GM18867 (cell line): Measurements from ENCODE around the gene ZKSCAN4.
A peak's percentile ranks its signal among the peaks of the same experiment; 100 is the strongest.

Source experiments
- ATAC-seq: cut with Tn5 transposase; IDR thresholded peaks from one replicate; pipeline ENCODE4 v1.9.1; 2021; ENCODE audit warnings: mild to moderate bottlenecking, moderate library complexity; ENCODE audit not compliant: unreplicated experiment

The ZKSCAN4 gene

DNA sequence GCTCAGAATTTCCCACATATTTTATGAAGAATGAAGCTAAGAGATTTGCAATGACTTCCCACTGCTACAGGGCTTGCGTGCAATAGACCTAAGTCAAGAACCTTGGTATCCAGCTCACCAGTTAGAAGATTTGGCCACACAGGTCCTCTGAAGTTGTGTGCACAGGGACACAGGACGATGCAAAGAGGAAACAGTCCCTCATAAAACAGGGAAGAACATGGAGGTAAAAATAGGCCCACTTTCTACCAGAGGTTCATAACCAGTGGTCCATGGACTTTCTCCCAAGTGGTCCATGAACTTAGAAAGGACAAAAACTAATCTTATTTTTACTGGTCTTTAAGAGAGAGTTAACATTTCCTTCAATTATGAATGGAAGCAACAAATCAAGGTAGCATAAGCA lies 1.3 kb downstream of the ZKSCAN4 start:
- ATAC-seq = no peak

DNA sequence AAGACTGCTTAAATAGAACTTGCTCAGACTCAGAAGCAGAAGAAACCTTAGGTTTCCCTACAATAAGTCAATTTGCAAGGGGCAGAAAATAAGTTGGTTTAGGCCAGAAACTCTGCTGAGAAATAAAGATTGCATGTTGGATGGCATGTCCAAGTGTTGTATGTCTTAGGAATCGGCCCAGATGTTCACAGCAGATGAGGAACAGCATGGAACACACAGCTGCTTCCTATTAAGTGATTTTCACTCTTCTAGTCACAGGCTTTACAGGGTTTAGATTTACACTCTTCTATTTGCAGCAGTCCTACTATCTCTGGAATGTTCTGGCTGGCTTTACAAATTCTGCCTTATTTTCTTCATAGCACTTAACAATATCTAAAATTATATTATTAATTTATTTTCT lies 3.2 kb downstream of the ZKSCAN4 start:
- ATAC-seq = no peak

DNA sequence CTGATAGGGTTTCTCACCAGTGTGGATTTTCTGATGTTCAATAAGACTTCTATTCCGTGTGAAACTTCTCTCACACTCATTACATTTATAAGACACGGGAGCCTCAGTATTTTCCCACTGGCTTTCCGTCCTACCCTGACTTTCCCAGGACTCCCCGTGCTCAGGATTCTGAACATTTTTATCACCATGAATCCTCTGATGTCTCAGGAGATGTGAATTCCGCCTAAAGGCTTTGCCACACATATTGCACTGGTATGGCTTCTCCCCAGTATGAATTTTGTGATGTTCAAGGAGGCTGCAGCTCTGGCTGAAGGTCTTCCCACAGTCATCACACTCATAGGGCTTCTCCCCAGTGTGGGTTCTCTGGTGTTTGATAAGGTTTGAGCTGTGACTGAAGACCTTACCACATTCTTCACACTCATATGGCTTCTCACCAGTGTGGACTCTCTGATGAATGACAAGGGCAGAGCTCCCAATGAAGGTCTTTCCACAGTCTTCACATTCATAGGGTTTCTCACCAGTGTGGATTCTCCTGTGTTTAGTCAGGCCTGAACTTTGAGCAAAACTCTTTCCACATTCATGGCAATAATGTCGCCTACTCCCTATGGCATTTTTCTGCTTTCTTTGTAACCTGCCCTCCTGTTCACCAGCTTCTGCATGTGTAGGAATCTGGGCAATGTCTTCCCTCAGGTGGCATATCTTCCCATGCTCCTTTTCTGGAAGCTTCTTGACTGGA lies 6.7 kb downstream of the ZKSCAN4 start:
- no peak for ATAC-seq

DNA sequence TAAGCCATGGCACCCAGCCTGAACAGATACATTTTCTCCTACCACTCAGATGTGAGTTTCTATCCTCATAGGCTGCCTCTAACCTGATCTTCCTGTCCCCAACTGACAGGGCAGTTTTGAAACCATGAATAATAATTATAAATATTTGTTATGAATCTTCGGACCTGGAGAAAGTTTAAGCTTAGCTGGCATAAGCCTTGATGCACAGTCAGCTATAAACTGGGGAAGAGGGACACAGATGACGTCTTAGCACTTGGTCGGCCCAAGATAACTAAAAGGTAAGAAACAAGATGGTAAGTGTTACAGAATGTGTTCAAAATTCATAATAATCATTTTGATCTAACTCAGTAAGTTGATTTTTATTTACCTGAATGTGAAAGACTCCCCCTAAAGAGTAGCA lies 8.1 kb downstream of the ZKSCAN4 start:
- no peak for ATAC-seq

DNA sequence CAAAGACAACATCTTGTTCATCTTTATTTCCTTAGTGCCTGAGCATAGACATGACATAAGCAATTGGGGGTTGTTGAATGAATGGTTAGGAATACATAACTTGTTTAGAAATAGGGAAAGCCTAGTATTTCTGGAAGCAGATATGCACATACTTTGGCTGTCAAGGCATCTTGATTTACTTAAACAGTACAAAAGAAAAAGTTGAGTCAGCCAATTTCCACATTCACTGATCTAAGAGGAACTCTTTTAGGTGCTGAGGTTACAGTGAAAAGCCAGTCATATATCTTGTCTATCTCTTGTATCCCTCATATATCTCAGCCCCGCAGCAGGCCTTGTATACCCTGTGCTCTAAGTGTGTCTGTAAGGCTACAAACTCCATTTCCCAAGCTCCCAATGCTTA lies 11.6 kb downstream of the ZKSCAN4 start:
- no peak for ATAC-seq

DNA sequence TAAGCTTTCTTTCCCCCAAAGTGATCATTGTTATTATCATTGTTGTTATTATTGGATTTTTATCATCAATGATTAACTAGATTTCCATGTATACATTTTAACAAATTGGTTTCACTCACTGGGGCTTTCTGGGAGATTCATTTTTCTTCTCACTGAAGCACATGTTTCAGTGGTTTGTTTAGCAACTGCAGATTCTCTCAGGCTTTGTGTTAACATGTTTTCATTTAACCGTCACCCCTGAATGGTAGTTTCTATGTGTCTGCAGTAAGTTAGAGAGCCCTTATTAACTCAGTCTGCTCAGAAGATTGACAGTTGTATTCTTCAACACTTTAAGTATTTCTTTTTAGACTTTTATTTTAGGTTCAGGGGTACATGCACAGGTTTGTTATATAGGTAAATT lies 12.4 kb downstream of the ZKSCAN4 start:
- ATAC-seq = no peak

DNA sequence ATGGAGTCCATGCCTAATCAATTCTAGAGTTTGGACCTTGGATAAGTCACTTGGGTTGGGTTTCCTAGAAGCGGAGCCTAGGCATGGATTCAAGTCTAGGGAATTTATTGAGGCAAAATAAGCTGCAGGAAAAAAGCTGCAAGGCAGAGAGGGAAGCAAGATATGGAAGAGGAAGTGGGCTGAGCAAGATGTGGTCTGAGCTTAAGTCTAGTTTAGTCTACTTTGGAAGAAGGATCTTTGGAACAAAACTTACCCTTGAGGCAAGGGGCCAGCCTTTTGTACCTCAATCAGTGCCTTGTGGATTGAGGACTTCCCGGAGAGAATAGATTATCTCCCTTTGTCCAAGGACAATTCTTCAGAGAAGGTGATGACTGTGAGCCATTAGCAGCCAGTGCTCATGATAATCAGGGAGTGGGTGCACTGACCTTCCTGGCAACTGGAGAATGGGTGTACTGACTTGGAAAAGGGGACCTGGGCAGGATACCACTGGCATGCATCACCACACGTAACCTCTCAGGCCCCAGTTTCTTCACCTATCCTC lies 16.1 kb downstream of the ZKSCAN4 start:
- no peak for ATAC-seq

DNA sequence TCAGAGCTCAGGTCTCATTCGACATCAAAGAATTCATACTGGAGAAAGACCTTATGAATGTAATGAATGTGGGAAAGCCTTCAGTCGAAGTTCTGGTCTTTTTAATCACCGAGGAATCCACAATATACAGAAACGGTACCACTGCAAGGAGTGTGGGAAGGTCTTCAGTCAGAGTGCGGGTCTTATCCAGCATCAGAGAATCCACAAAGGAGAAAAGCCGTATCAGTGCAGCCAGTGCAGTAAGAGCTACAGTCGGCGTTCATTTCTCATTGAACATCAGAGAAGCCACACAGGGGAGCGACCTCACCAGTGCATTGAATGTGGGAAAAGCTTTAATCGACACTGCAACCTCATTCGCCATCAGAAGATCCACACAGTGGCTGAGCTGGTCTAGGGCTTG lies 19.3 kb downstream of the ZKSCAN4 start:
- ATAC-seq = no peak

DNA sequence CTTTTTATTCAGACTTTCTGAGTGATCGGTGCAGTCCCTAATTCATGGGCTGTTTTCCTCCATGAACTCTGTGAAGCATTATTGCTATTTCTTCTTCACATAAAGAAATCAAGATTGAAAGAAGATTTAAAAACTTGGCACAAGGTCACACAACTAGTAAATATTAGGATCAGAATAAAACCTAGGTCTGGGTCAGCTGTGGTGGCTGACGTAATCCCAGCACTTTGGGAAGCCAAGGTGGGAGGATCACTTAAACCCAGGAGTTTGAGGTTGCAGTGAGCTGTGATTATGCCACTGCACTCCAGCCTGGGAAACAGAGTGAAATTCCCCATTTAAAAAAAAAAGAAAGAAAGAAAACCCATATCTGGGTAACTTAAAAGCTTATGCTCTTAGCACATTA lies 25.6 kb downstream of the ZKSCAN4 start:
- no peak for ATAC-seq

DNA sequence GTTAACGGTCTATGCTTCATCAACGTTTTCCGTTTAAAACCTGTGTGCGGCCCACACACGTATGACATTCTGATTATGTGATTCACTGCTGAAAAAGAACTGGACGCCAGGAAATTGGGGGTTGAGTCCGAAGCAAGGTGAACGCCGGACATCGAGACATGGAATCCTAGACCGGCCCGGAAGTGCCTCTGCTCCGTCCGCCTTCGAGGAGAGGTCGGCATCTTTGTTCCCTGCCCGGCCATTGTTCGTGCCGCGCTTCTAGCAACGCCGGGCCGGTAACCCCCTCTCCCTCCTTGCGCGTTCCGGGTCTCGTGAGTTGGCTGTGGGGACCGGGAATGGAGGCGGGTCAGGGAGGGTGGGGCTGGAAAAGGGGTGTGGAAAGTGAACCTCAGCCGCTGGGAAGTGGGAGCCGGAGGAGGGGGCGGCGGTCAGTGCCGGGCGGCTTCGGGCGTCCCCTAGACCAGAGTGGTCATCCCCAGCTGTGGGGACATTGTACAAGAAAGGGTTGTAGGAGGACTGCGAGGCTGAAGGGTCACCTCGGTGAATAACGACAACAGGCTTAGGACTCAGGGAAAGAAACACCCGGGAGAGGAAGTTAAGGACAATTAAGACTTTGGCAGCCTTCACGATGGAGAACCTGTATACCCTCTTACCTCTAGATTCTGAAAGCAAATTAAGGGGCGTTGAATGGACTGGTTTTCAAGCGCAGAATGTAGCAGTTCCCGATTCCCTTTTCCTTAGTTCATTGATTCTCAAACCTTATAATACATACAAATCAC lies 26.8 kb downstream of the ZKSCAN4 start, which contains the start of gene ZSCAN9:
TSS of gene ZSCAN9 (plus strand) at position 220 of the 779 bp plus-strand sequence. CDS start 1,810 bp downstream, outside the sequence.
- ATAC-seq = peak; percentile 93

DNA sequence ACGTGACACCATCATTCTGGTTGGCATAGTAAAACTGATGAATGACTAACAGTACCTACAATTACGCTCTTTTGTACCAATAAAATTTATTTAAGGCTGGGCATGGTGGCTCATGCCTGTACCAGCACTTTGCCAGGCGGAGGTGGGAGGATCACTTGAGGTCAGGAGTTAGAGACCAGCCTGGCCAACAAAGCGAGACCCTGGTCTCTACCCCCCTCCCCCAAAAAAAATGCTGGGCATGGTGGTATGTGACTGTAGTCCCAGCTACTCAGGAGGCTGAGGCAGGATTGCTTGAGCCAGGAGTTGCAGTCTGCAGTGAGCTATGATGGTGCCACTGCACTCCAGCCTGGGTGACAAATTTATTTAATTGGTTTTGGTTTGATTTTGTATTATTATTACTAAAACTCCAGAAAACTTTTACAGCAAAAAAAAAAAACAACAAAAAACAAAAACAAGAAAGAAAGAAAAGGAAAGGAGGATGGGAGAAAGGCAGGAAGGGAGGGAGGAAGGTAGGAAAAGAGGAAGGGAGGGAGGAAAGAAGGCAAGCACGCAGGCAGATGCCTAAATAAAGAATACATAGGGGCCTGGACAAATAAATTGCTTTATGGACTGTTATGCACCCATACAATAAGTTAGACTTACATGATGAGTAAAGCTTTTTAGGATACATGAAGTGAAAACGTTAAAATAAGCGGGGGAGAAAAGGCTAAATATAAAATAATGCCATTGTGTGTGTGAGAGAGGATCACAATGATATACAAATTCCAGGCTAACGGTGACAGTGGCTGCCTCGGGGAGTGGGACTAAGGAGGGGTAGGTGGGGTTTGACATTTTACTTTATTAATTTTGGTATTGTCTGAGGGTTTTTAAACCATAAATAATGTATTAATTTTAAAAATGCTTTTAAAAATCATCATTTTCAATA lies 27.7 kb downstream of the ZKSCAN4 start:
- ATAC-seq = no peak

DNA sequence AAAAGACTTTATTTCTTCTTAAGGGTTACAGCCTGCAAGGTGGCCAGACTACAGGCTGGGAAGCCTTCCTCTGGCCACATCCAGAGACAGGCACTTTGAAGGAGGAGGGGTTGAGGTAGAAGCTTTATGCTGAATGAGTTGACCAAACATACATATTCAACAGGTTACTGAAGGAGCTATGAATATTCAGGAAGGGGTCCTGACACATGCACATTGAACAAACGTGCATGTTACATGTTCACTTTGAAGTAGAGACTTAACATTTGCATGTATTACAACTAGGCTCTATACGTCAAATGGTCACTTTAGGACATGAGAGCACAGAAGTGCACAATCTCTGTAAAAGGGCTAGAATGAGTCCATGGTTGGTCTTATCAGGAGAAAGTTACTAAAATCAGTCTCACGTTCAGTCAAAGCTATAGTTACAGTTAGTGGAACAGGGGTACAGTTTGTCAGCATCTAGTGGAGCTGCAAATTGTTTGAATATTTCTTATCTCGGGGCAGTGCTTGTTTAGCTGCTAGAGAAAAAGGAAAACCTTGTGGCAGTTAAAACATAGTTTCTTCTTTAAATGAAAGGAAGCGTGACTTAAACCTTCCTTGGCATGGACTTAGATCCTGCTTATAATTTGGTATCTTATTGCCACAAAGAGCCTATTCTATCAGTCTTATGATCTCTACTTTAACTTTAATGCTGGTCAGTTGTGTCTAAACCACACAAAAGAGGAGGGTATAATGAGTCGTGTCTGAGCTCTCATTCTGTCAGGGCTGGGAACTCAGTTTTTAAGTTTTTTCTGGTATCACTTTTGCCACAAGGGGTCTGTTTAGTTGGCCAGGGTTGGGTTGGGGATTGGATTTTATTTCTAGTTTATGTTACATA lies 31.6 kb downstream of the ZKSCAN4 start:
- ATAC-seq = no peak

DNA sequence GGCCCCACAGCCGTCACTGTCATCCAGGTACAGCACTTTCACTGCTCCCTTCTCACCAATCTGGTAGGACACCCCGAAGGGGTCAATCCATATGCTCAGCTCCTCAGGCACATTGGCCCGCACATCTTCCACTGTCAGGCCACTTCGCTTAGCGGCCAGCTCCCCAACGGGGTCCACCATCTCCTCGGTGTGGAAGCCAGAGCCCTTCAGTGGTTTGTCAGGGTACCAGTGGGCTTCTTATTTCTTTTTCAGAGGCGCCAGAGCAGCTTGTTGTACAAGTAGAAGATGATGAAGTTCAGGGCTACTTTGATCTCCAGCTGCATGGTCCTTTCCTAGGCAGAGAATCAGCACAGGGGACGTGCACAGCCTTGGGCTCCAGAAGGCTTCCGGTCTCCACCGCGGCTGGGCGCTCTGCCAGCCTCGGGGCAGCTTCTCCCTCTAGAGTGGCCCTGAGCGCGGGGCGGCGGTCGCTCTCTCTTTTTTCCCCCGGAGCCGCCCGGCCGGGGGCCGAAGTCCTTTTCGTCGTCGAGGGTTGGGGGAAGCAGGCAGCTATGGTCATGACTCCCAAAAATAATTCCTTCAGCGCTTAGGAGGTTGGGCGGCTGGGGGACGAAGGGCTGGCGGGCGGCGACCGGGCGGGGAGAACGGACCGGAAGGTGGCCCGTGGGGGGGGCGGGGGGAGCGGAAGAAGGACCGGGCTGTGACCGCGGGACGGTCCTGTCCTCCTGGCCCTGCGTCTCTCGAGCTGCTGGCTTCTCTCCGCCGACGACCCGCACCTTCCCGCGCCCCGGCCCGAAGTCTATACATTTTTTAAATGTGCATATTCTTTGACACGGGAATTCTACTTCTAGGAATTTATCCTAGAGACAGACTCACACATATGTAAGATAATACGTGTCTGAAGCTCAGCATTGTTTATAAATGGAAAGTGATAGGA lies 33.5 kb downstream of the ZKSCAN4 start:
- ATAC-seq = peak; percentile 75

DNA sequence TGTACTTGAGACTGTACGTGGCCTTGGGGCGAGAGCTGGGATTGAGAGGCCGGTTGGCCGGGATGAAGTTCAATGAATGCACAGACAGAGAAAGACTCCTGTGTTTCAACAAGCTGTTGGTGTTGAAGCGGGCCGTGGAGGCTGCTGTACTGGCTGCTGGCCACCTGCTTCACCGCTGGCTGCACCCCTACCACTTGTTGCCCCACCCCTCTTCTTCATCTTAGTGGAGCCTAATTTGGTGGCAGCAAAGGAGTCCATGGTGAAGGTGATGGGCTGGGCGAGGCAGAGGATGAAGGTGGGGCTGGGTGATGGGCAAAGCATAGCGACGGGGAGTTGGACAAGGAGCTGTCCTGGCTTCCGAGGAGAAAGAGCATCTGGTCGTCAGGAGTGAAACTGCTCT lies 34.2 kb downstream of the ZKSCAN4 start:
- ATAC-seq = no peak

DNA sequence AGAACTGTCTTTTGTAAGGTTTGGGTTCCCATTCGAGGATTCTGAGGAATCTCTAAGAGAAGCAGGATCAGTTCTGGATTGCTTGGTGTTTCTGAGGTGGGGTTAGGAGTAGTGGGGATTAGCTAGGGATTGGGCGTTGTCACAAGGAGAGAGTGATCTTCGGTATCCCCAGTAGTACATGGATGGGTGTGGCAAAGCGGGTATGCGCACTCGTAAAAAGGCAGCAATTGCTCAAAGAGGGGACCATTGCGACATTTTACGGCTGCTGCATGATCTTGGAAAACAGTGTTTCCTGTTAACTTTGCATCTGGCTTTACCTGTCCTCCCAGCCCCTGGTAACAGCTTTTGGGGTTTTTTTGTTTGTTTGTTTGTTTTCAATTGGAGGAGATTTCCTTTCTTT lies 36.6 kb downstream of the ZKSCAN4 start:
- ATAC-seq = no peak

DNA sequence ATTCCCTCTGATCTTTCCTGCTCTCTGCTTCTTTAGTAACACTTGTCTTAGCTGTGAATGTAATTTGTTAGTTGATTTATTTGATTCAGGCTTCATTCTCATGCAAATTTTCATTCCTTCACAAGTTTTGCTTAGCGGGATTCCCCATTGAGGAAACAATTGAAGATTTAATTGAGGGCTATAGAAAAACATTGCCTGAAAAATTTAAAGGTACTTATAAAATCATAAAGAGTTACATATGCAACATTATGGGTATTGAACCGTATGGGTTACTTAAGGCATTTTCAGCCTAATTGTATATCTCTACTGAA lies 38.9 kb downstream of the ZKSCAN4 start:
- no peak for ATAC-seq

DNA sequence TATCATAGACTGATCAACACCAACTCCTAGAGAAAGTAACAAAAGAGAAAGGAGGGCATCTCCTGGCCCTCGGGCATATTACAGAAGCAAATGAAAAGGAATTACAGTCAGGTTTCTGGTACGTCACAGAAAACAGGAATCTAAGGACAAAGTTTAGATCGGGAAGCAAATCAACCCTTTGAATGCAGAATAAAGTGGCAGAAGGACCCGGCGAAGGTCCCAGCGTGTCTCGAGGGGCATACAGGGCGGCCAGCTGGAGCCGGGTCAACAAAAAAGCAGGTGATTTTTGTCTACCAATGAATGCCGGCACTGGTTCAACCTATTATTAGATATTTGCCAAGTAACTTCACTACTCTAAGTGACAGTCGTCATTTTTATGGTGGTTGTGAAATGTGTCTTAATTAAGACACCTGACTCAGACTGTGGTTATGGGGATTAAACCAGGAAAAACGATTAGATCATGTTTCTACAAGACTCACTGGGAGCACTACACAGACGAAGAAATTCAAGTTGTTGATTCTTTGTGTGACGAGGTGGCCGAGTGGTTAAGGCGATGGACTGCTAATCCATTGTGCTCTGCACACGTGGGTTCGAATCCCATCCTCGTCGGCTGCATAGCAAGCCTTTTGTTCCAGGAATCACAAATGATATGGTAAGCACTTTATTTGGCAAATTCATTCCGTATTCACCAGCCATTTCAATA lies 39.4 kb downstream of the ZKSCAN4 start:
- peak; percentile 76 for ATAC-seq

DNA sequence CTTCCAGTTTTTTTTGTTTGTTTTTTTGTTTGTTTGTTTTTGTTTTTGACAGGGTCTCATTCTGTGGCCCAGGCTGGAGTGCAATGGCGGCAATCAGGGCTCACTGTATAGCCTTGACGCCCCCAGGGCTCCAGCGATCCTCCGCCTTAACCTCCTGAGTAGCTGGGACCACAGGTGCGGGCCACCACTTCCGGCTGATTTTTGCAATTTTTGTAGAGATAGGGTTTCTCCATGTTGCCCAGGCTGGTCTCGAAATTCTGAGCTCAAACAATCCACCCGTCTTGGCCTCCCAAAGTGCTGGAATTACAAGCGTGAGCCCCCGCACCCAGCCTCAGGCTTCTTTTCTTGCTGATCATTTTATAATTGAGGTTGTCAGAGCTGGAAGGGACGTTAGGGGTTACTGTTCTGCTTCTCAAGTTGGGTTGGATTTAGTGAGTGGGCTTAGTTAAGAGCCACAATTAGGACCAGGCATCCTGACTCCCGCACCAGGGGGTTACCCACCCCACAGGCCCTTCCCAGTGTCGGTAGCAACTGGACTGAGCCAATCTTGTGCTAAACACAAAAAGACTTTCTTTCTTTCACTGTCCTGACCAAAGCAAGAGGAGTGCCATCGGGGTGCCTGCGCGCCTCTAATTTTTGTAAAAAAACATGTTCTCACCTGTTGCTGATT lies 40.1 kb downstream of the ZKSCAN4 start:
- peak; percentile 28 for ATAC-seq
